ENCODE data around the gene CFAP97D2.
A peak's percentile ranks its signal among the peaks of the same experiment; 100 is the strongest.

CFAP97D2 gene

DNA sequence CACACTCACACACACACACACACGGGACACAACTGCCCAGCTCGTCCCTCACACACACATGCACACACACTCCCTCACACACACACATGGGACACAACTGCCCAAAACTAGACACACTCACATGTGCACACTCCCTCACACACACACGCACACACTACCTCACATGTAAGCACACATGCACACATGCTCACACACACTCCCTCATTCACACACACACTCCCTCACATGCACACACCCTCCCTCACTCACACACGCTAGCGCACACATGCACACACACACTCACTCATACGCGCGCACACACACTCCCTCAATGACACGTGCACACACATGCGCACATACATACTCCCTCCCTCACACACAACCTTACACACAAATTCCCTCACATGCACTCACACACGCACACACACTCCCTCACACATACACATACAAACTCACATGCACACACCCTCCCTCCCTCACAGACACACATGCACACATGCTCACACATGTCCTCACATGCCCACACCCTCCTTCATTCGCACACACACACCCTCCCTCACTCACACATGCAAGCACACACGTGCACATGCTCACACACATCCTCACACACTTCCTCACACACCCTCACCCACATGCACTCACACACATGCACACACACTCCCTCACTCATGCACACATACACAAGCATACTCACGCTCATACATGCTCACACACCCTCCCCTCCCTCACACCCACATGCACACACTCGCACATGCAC, 37.6 kb upstream of the CFAP97D2 start:
- no peak overlapping the region for H3K27ac ChIP-seq
- no peak for TF ChIP-seq ZFX (IDR thresholded peaks at IDR 0.05; ENCODE audit: borderline replicate concordance)
- TF ChIP-seq, protein P1, sequence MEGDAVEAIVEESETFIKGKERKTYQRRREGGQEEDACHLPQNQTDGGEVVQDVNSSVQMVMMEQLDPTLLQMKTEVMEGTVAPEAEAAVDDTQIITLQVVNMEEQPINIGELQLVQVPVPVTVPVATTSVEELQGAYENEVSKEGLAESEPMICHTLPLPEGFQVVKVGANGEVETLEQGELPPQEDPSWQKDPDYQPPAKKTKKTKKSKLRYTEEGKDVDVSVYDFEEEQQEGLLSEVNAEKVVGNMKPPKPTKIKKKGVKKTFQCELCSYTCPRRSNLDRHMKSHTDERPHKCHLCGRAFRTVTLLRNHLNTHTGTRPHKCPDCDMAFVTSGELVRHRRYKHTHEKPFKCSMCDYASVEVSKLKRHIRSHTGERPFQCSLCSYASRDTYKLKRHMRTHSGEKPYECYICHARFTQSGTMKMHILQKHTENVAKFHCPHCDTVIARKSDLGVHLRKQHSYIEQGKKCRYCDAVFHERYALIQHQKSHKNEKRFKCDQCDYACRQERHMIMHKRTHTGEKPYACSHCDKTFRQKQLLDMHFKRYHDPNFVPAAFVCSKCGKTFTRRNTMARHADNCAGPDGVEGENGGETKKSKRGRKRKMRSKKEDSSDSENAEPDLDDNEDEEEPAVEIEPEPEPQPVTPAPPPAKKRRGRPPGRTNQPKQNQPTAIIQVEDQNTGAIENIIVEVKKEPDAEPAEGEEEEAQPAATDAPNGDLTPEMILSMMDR (IDR thresholded peaks at IDR 0.05), result no peak

DNA sequence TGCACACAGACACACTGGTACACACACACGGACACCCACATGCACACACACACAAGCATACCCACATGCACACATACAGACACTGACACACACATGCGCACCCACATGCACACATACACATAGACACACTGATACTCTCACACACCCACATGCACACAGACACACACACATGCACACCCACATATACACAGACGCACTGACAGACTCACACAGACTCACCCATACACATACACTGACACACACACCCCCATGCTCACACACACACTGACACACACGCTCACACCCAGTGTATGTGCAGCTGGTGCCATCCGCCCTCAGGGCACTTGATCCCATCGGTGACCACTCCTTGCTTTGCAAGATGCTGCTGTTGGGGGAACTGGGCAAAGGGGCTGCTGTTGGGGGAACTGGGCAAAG, 36.9 kb upstream of the CFAP97D2 start:
- H3K27ac ChIP-seq, result no peak overlapping the region
- no peak for TF ChIP-seq ZFX (IDR thresholded peaks at IDR 0.05; ENCODE audit: borderline replicate concordance)

DNA sequence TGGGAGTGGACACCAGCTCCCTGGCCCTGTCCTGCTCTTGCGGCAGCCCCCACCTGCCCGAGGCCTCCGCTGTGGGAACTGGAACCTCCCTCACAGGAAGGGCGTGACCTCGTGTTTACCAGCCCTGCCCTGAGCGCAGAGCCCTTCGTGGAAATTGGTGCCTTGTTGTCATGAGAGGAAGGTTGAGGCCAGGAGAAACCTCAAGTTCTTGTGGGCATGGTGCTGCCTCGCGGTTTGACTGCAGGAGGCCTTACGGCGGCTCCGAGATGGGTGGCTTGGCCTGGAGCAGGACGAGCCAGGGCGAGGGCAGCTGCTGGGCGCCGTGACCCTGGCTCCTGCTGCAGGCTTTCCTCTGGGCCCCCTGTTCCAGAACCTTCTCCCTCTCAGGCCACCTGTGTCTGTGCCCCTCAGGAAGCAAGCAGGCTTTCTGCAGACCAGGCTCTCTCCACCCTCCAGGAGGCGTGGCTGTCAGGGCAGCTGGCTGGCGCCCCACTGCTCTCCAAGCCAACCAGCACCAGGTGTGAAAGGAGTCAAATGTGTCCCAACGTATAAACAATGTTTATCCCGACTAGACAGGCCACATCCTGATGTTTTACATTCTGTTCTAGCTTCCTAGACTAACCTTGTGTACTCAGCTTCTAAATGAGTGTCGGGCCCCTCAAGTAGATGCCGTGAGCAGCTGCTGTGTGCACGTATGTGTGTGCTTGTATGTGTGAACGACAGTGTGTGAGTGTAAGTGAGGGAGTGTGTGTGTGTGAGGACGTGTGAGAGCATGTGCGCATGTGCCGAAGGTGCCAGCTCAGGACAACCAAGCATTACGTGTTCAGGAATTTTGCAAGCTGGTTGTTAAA, 36.2 kb upstream of the CFAP97D2 start:
- no peak overlapping the region for H3K27ac ChIP-seq

DNA sequence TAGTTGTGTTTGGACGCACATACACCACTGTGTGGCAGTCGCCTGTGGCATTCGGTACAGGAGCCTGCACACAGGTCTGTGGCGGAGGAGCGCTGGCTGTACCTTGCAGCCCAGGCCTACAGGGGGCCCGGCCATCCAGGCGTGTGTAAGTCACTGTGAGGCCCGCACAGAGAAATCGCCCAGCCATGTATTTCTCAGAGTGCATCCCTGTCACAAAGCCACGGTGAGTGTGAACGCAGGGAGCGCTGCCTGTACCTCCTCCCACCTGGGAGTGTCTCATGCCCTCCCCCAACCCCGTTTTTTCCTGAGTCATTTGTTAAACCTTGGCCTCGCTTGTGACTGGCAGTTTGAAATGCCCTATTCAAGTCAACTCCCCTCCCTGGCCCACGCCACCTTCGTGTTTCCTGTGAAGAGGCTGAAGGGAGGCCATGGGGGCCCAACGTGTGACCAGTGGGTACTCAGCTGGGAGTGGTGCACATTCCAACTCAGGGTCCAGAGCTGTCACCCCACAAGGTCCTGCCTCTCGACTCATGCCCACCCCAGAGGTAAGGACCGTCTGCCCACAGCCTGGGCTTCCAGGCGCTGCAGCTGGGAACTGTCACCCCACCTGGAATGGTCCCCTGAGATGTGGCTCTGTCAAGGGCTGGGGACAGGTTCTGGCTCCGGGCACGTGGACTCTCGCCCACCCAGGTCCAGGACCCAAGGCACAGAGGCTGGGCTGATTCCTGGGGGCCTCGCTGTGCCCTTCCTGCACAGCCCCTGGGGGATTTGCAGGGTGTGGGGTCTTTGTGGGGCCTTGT, 35.1 kb upstream of the CFAP97D2 start:
- TF ChIP-seq, protein P1 (IDR thresholded peaks at IDR 0.05), result peak; percentile 38
- no peak for TF ChIP-seq ZFX (IDR thresholded peaks at IDR 0.05; ENCODE audit: borderline replicate concordance)
- H3K27ac ChIP-seq, result no peak overlapping the region

More for the DNA sequence above, 36.2 kb upstream of the CFAP97D2 start:
- no peak for TF ChIP-seq ZFX (IDR thresholded peaks at IDR 0.05; ENCODE audit: borderline replicate concordance)
- TF ChIP-seq, protein P1 (IDR thresholded peaks at IDR 0.05), result no peak

- TF ChIP-seq, protein P1 (IDR thresholded peaks at IDR 0.05), result no peak
- TF ChIP-seq ZFX (IDR thresholded peaks at IDR 0.05; ENCODE audit: borderline replicate concordance), result no peak
Measured at GRCh38 chr13:114144606-114145244, 34.3 kb upstream of the CFAP97D2 start.

GRCh38 chr13:114145256-114145655, 33.8 kb upstream of the CFAP97D2 start:
- H3K27ac ChIP-seq, result no peak overlapping the region

More at GRCh38 chr13:114144606-114145244, 34.3 kb upstream of the CFAP97D2 start:
- no peak overlapping the region for H3K27ac ChIP-seq

More at GRCh38 chr13:114145256-114145655, 33.8 kb upstream of the CFAP97D2 start:
- TF ChIP-seq, protein P1 (IDR thresholded peaks at IDR 0.05), result no peak
- no peak for TF ChIP-seq ZFX (IDR thresholded peaks at IDR 0.05; ENCODE audit: borderline replicate concordance)

Data from 22Rv1 (cell line).